NCI-H2227 (cell line): ENCODE data around the gene TEX9.
A peak's percentile ranks its signal among the peaks of the same experiment; 100 is the strongest.
"Not testable (repeated sequence)": the region's sequence is repeated elsewhere in the genome, so short reads cannot be mapped to it uniquely, and the experiment has no call there.

ENCODE experiments used
- DNase-seq: peaks from one replicate; lab custom pipeline; 2025; ENCODE audit not compliant: unreplicated experiment; lab: John Stamatoyannopoulos, UW

TEX9 gene

DNA sequence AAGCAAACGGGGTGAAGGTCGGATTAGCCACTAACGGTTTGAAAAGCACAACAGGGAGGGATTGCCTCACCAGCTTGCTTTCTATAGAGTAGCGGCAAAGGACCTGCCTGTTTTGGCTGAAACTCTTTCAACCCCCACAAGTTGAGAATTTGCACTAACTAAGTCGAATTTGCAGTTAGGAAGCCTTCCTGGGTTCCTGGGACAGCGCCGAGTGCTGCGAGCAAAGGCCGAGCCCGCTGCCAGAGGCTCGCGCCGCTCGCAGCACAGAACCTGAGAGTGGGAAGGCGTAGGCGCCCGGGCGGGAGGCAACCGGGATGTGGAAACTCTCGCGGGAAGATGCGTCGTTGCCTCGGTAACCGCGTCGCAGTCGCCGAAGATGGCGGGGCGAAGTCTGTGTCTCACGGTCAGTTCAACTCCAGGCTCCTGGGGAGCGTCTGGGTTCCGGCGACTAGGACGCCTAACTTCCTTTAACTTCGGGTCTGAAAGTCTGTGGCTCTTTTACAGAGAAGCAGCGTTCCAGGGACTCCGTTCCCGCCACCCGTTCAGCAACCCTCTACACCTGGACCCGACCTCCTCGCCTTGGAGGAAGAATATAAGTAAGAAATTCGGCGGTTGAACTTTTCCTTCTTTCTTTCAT lies at the start of gene TEX9:
TSS of gene TEX9 (plus strand) at position 352 of the 637 bp plus-strand sequence. CDS start at position 377, 25 bp downstream.
- peak; percentile 90 for DNase-seq

DNA sequence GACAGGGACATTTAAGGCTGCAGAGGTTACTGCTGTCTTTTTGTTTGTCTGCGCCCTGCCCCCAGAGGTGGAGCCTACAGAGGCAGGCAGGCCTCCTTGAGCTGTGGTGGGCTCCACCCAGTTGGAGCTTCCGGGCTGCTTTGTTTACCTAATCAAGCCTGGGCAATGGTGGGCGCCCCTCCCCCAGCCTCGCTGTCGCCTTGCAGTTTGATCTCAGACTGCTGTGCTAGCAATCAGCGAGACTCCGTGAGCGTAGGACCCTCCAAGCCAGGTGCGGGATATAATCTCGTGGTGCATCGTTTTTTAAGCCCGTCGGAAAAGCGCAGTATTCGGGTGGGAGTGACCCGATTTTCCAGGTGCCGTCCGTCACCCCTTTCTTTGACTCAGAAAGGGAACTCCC lies 48.7 kb upstream of the TEX9 start:
- DNase-seq = not testable (repeated sequence)

- no peak for DNase-seq
Observed at GRCh38 chr15:56320316-56320715, 44.9 kb upstream of the TEX9 start.

GRCh38 chr15:56320861-56321260 lies 44.4 kb upstream of the TEX9 start:
- no peak for DNase-seq

DNA sequence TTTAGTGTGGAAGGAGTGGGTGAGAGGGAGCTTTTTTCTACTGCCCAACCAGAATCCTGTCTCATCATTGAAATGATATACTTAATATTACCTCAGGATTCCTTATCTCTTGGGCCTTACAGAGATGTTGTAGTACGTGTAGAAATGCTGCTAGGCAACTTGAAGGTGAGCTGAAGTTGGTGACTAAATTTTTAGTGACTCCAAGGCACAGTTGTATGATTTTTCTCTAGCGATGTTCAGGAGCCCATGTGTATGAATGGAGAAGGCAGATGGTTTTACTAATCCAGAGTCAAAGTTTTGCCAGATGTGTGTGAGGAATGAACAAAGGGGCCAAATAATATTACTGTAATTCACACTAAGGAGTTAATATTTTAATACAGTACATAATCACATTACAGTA lies 42.8 kb upstream of the TEX9 start:
- no peak for DNase-seq

- no peak for DNase-seq
Observed at GRCh38 chr15:56323435-56323834, 41.8 kb upstream of the TEX9 start.

- no peak for DNase-seq
Observed at GRCh38 chr15:56325186-56325585, 40.0 kb upstream of the TEX9 start.

DNA sequence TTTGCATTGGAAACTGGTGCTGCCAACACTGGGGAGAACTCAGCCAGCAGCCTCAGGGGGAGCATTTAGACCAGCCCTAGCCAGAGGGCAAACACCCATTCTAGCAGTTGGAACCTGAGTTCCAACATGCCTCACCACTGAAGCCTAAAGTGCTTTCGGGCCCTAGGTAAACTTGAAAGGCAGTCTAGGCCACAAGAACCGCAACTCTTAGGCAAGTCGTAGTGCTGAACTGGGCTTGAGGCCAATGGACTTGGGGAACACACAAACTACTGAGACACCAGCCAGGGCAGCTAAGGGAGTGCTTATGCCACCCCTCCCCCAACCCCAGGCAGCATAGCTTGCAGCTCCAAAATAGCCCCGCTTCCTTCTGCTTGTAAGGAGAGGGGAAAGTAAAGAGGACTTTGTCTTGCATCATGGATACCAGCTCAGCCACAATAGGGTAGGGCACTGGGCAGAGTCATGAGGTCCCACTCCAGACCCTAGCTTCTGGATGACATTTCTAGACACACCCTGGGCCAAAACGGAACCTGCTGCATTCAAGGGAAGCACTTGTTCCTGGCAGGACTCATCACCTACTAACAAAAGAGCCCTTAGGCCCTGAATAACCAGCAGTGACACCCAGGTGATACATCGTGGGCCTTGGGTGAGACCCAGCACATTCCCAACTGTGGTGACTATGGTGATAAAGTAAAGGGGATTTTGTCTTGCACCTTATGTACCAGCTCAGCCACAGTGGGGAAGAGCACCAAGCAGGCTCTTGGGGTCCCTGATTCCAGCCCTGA lies 37.3 kb upstream of the TEX9 start:
- no peak for DNase-seq

DNA sequence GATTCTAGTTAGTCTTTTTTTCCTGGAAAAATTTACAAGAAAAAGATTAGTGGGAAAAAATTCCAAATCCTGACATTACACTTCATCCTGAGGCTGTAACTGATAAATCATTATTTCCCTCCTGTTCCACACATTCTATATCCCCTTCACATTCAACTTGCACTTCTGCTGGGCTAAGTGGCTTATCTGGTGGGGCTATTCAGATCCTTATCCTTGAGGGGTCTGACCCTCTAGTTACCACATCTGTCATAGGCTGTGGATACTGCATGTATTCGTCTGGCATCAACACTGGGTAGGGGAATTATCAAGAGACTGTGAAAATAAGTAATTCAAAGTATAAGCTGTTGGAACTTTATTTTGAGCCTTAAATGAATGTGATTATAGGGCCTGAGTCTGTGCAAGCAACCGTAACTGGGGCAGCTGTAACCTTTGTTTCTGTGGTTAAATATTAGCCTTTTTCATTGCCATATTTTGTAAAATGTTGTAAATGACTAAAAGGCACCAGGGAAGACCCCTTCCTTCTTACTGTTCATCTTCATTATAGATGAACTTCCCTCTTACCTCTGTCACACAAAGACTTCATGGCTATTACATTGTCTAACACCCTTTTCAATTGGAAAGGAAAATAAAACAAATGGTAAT lies 28.0 kb upstream of the TEX9 start:
- DNase-seq = no peak

DNA sequence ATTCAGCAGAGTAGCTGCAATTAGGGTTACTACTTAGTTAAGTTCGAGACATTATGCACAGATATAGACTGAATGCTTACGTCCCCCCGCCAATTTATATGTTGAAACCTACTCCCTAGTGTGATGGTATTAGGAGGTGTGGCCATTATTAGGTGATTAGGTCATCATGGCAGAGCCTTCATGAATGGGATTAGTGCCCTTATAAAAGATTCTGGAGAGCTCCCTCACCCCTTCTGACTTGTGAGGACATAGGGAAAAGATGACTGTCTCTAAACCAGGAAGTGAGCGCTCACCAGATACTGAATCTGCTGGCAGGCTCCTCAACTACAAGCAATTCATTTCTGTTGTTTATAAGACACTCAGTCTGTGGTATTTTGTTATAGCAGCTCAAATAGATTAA lies 25.6 kb upstream of the TEX9 start:
- no peak for DNase-seq

- no peak for DNase-seq
Observed at GRCh38 chr15:56341201-56341600, 24.0 kb upstream of the TEX9 start.

- no peak for DNase-seq
Observed at GRCh38 chr15:56342653-56343052, 22.6 kb upstream of the TEX9 start.

- DNase-seq = no peak
Observed at GRCh38 chr15:56343879-56344278, 21.3 kb upstream of the TEX9 start.

GRCh38 chr15:56344336-56344735 lies 20.9 kb upstream of the TEX9 start:
- no peak for DNase-seq

GRCh38 chr15:56346414-56346813 lies 18.8 kb upstream of the TEX9 start:
- DNase-seq = no peak

DNA sequence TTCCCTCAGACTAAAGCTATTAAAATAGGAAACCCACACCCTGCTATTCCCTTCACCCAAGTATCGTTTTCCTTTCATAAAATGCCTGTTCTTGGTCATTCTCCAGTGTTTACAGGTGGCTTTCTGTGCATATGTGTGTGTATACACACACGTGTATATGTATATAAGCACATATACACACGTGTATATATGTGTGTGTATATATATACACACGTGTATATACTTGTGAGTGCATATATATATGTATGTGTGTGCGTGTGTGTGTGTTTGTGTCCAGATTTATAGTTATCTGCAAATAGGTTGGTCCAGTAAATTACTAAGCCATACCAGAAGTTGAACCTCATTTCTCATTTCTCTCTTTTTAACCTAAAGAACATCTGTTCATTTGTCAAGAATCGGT lies 15.7 kb upstream of the TEX9 start:
- DNase-seq = no peak

GRCh38 chr15:56351353-56351752 lies 13.9 kb upstream of the TEX9 start:
- no peak for DNase-seq

DNA sequence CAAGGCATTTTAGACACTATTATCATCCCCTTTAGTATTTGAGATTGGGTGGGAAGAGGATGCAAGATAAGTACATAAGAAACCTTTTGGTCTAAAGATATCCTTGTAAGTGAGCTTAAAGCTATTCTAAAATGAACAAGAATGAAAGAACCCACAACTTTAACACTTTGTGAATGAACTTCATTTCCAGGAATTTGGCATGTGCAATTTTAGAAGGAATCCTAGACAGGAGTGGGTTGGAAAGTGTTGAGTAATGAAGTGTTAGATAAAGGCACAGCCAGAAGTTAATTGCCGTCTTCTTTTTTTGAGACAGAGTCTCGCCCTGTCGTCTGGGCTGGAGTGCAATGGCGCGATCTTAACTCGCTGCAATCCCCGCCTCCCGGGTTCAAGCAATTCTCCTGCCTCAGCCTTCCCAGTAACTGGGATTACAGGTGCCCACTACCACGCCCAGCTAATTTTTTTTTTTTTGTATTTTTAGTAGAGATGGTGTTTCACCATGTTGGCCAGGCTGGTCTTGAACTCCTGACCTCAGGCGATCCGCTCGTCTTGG lies 13.2 kb upstream of the TEX9 start:
- no peak for DNase-seq

DNA sequence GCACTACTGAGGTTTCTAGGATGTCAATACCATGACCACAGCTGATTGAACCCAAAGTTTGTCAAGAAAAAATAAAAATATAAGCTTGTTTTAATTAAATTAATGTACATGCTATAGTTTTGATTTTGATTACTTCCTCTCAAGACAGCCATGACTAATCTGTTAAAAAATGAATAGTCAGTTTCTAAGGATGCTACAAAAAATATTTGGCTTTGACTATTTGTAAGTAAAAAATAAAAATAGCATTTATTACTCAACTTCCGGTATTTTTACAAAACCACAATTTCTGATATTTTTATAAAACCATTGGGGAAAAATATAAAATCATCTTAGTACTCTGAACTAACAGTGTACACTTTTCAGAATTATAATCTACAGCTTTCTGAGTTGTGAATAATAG lies 12.1 kb upstream of the TEX9 start:
- no peak for DNase-seq

GRCh38 chr15:56353740-56354139 lies 11.5 kb upstream of the TEX9 start:
- DNase-seq = no peak

GRCh38 chr15:56356616-56357015 lies 8.6 kb upstream of the TEX9 start:
- no peak for DNase-seq

DNA sequence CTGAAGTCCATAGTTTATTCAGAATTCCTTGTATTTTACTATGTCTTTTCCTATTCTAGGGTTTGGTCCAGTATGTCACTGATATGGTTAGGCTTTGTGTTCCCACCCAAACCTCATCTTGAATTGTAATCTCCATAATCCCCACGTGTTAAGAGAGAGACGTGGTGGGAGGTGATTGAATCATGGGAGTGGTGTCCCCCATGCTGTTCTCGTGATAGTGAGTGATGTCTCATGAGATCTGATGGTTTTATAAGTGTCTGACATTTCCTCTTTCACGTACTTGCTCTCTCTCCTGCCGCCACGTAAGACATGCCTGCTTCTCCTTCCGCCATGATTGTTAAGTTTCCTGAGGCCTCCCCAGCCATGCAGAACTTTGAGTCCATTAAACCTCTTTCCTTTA lies 6.6 kb upstream of the TEX9 start:
- DNase-seq = no peak
